Fibroblast of mammary gland (primary cell): ENCODE data around the gene SRGAP3.

Experiments
- DNase-seq: peaks from one replicate; pipeline ENCODE4 v3.0.0-alpha.2; 2010; ENCODE audit warnings: low read depth
- H3K4me3 ChIP-seq: 2 replicates; pipeline ENCODE4 v1.5.1; 2011; ENCODE audit warnings: low read depth, mild to moderate bottlenecking, low read length, moderate library complexity; ENCODE audit not compliant: control insufficient read depth
- TF ChIP-seq, protein P1 (sequence below): conservative IDR thresholded peaks from 2 replicates; pipeline ENCODE4 v1.5.1; 2011; ENCODE audit warnings: low read depth, low read length, inconsistent platforms; ENCODE audit not compliant: control insufficient read depth, insufficient read depth

Gene SRGAP3

DNA sequence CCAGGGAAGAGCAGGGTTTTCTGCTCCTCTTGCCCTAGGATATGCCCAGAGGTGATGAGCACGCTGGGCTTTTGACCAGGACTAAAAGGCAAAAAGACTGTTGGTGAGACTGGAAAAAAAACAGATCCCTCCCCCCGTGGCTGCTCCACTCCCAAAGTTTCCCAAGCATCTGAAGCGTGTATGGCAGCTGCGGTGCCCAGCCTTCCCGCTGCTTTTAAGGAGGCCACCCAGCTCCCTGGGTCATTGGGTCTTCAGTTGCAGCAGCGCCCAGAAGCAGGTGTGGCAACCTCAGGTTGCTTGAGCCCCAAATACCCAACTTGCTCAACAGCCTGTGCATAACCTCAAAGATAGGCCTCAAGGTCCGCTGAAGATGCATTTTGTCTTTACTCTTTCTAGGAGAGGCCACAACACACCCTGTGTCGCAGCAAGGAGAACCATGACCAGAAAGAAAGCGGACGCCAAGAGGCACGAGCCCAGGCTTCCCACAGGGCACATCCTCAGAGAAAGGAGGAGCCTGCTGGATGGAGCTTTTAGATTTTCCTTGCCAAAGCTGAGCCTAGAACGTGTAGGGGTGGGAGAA is 2.0 kb downstream of the SRGAP3 start:
- TF ChIP-seq, protein P1, sequence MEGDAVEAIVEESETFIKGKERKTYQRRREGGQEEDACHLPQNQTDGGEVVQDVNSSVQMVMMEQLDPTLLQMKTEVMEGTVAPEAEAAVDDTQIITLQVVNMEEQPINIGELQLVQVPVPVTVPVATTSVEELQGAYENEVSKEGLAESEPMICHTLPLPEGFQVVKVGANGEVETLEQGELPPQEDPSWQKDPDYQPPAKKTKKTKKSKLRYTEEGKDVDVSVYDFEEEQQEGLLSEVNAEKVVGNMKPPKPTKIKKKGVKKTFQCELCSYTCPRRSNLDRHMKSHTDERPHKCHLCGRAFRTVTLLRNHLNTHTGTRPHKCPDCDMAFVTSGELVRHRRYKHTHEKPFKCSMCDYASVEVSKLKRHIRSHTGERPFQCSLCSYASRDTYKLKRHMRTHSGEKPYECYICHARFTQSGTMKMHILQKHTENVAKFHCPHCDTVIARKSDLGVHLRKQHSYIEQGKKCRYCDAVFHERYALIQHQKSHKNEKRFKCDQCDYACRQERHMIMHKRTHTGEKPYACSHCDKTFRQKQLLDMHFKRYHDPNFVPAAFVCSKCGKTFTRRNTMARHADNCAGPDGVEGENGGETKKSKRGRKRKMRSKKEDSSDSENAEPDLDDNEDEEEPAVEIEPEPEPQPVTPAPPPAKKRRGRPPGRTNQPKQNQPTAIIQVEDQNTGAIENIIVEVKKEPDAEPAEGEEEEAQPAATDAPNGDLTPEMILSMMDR = no peak
- DNase-seq = no peak
- no peak overlapping the region for H3K4me3 ChIP-seq

DNA sequence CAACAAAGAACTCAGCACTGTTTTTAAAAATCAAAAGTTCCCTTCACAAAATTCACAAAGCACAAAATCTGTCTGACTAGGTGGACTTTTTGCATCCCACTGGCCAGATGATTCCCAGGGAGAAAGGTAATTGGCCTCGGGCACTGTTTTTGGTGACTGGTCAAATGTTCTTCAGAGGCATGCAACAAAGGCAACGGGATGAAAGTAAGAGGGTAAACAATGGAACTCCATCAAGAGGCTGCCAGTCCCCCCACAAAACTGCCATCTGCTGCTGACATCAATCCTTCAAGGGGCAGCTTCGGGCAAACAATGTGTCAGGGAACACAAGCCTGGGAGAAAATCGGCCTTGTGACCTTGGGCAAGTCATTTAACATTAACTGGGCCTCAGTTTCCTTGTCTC is 3.3 kb downstream of the SRGAP3 start:
- TF ChIP-seq, protein P1 = no peak
- no peak for DNase-seq
- H3K4me3 ChIP-seq = no peak overlapping the region

DNA sequence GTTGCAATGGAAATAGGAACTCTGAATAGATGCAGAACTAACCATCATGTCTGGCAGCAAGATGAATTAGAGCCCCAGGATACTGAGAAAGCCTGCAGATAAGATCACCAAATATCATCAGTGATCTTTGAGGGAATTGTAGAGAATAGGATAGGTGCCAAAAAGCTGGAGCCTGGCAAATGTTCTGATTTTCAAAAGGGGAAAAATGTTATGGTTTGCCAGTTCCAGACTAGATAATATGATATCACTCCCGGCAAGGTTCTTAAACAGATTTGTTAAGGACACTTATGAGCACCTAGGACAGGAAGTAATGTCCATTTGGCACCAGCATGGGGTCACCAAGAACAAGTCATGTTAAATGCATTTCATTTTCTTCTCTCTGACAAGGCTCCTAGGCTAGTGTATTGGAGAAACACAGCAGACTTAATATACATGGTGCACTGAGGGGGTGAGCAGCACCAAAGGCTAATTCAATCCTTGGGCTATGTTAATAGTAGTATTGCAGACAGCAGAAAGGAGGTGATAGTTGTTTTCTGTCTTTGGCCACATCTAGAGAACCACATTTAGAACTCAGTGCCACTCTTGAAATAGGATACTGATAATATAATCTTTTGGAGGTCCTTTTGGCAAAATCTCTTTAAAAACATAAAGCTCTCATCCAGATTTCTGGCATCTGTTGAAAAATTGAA is 4.8 kb downstream of the SRGAP3 start:
- H3K4me3 ChIP-seq = no peak overlapping the region
- TF ChIP-seq, protein P1 = no peak
- DNase-seq = no peak

DNA sequence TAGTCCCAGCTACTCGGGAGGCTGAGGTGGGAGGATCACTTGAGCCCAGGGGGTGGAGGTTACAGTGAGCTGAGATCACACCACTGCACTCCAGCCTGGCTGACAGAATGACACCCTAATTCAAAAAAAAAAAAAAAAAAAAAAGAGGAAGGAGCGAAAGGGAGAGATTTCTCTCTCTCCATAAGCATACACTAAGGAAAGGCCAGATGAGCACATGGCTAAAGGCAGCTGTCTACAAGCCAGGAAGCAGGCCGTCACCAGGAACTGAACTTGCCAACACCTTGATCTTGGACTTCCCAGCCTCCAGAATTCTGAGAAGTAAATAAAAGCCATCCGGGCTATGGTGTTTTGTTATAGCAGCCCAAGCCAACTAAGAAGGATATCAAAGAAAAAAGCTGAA is 7.5 kb downstream of the SRGAP3 start:
- no peak for DNase-seq
- H3K4me3 ChIP-seq = no peak overlapping the region
- TF ChIP-seq, protein P1 = no peak

DNA sequence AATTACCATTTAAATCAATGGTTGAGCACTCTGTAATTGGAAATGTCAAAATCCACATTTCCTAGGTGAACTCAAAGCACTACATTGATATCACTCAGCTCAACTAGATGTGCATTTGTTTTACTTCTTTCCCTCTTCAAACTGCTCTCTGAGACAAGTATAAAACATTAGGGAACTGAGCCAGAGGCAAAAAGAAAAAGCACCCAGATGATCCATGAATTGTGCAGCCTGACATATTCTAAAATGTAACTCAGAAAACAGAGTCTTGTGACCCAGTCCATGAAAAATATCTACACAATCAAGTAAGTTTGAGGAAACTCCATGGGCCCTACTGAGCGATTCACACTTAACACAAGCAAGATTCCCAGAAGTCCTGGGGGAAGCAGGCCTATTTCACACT is 9.8 kb downstream of the SRGAP3 start:
- TF ChIP-seq, protein P1 = no peak
- no peak for DNase-seq
- H3K4me3 ChIP-seq = no peak overlapping the region

DNA sequence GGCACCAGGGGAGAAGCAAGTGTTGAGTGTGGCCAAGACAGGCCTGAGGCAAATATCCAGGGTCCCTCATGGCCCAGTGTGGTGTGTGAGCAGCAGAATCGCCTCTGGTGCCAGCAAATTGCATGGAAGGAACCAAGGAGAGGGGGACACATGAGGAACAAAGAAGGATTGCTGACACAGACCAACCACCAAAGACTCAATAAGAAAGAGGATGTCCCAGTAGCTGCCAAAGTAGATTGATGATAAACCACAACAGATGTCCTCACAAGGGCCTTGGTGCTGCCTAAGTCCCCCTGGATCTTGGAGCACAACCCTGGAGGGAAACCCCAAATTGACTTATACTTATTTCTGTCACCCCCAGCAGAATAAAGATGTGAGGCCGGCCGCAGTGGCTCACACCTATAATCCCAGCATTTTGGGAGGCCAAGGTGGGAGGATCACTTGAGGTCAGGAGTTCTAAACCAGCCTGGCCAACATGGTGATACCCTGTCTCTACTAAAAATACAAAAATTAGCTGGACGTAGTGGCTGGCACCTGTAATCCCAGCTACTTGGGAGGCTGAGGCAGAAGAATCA is 10.6 kb downstream of the SRGAP3 start:
- DNase-seq = no peak
- H3K4me3 ChIP-seq = no peak overlapping the region
- TF ChIP-seq, protein P1 = no peak
